Endometrial microvascular endothelial cells (primary cell): Measurements from ENCODE around the gene GJB4. TPM values are rescaled to one million over a fixed set of nuclear protein-coding genes. Genes with fewer than 3 reads are reported as not detected.
"Not testable (repeated sequence)": the region's sequence is repeated elsewhere in the genome, so short reads cannot be mapped to it uniquely, and the experiment has no call there.

Source experiments
- in situ Hi-C: cut with HindIII; loops from 2 replicates; pipeline ENCODE4 v1.10.0; 2017; ENCODE audit warnings: low sequenced_read_pairs, low pct_unique_long_range_greater_than_20kb; ENCODE audit errors: inconsistent ontology term
- total RNA-seq: library from RNA; depleted of rRNA; stranded (reverse); fragments of >200 nt; gene quantifications from one replicate; pipeline ENCODE4 v1.2.3, GENCODE V29; 2015; ENCODE audit errors: inconsistent ontology term

The GJB4 gene
- total RNA-seq, 1 donor from 2014 or later = not detected

DNA sequence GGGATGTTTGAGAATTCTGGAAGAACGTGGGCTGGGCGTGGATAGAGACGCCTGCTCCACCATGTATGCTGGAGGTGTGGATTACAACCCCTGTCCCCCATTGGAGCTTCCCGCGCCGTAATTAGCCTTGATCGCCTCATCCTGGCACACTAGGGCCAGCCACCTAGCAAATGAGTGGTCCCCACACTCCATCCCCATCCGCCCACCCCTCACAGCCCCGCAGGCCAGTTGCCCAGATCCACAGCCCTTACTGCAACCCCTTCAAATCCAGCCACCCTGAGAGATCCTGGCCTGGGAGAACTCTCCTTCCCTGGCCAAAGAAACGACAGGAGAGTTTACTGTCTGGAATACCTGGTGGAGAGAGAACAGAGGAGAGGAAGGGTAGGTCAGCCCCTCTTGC is 32.9 kb downstream of the GJB4 start:
- in situ Hi-C loops = no loop called here

GRCh38 chr1:34792868-34793727 is 33.6 kb downstream of the GJB4 start, which contains the start of gene GJA4:
Gene GJA4 (plus strand): TSS chr1:34792999. CDS start chr1:34794214, 1,215 bp downstream.
- in situ Hi-C loops = no loop called here

GRCh38 chr1:34794001-34794789 is 34.7 kb downstream of the GJB4 start:
- in situ Hi-C loops = no loop called here

DNA sequence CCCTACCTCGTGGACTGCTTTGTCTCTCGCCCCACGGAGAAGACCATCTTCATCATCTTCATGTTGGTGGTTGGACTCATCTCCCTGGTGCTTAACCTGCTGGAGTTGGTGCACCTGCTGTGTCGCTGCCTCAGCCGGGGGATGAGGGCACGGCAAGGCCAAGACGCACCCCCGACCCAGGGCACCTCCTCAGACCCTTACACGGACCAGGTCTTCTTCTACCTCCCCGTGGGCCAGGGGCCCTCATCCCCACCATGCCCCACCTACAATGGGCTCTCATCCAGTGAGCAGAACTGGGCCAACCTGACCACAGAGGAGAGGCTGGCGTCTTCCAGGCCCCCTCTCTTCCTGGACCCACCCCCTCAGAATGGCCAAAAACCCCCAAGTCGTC is 35.2 kb downstream of the GJB4 start:
- in situ Hi-C loops = no loop called here

GRCh38 chr1:34795916-34796315 is 36.4 kb downstream of the GJB4 start:
- in situ Hi-C loops = no loop called here

DNA sequence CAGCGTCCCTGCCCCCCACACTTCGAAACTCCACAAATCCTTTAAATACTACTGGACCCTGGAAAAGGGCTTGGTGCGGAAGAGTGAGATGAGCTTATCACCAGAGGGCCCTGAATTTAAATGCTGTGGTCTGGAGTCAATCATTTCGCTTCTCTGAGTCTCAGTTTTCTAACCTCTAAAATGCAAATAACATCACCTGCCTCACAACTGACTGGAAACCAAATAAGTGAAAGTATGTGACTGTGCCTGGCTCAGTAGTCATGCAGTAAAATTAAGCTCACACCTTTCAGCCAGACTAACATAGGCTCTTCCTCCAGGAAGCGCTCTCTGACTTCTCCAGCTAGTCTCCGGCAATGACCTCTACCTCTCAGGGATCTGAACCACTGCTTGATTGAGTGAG is 37.5 kb downstream of the GJB4 start:
- in situ Hi-C loops = no loop called here

DNA sequence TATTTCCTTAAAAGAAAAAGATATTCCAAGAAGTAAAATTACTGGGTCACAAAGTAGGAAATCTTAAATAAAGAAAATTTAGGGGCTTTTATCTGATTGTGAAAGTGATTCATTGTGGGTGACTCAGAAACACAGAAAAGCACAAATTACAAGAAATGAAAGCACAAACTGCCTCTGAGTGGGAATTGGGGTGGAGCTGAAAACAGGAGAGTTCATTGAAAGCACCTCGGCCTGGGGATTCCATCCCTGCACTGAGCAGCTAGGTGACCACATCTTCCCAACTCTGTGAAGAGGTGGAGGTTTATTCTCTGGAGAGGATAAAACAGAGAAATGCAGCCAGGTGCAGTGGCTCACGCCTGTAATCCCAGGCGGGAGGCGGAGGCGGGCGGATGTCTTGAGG is 40.7 kb downstream of the GJB4 start:
- in situ Hi-C loops = no loop called here

GRCh38 chr1:34803770-34804169 is 44.2 kb downstream of the GJB4 start:
- in situ Hi-C loops = no loop called here

- in situ Hi-C loops = no loop called here
These were observed 46.9 kb downstream of the GJB4 start for GRCh38 chr1:34806396-34806795.

DNA sequence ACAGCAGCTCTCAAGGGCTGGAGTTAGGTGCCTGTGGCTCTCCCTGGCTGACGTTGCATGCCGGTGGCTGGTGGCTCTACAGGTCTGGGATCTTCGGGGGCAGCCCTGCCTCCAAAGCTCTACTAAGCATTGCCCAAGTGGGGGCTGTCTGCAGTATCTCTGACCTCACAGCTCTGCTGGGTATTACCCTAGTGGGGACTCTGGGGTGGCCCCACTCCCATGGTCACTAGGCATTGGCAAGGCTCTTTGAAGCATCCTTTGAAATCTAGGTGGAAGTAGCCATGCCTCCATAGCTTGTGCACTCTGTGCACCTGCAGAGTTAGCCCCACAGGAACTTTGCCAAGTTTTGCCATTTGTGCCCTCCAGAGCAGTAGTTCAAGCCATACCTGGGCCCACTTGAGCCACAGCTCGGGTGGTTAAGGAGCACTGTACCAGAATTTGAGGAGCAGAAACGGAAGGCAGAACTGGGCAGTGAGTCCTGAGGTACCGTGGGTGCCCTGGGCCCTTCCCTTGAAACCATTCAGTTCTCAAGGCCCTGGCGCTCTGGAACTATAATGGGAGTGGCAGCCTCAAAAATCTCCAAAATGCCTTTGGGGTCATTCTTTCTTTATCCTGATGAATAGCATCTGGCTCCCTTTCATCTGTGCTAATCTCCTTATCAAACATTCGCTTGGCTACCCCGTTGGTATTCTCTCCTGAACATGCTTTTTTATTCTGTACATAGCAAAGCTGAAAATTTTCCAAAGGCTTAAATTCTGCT is 48.7 kb downstream of the GJB4 start:
- in situ Hi-C loops = no loop called here

DNA sequence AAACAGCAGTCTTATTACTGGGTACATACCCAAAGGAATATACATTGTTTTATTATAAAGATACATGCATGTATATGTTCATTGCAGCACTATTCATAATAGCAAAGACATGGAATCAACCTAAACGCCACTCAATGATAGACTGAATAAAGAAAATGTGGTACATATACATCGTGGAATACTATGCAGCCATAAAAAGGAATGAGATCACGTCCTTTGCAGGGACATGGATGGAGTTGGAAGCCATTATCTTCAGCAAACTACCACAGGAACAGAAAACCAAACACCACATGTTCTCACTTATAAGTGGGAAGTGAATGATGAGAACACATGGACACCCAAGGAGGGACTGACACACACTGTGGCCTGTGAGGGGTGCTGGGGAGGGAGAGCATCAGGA is 51.2 kb downstream of the GJB4 start:
- in situ Hi-C loops = not testable (repeated sequence)

Other genes starting within 250 kb of the GJB4 start
- gene GJB5, start 4.7 kb upstream of the GJB4 start, total RNA-seq = not detected
- gene GJB3, start 21.5 kb downstream of the GJB4 start, total RNA-seq = not detected
- not detected for gene GJA4, start 33.3 kb downstream of the GJB4 start, total RNA-seq
- 41.6 TPM for gene SMIM12, start 100.0 kb downstream of the GJB4 start, total RNA-seq
- not detected for gene DLGAP3, start 169.9 kb downstream of the GJB4 start, total RNA-seq
- gene TMEM35B, start 225.6 kb downstream of the GJB4 start, total RNA-seq = 60.3 TPM